Lung (tissue), 12 donors: Measurements from ENCODE around the gene CMSS1. TPM values are rescaled to one million over a fixed set of nuclear protein-coding genes. Genes with fewer than 3 reads are reported as not detected.

Experiments
- ATAC-seq: fragments of 200-7000 bp; cut with Tn5 transposase; one replicate; pipeline ENCODE4 v1.9.1; 2020; ENCODE audit warnings: moderate number of reproducible peaks; ENCODE audit not compliant: insufficient read depth, low FRiP score
- DNase-seq, 3 donors: peaks; one replicate each; pipeline ENCODE4 v3.0.0-alpha.2; 2013 to 2017
- H3K27ac ChIP-seq, 2 donors: one replicate each; pipeline ENCODE4 v1.5.1; 2013; ENCODE audit warnings: mild to moderate bottlenecking in 2 of 2, moderate library complexity in 2 of 2, control low read depth in 1 of 2, inconsistent platforms in 1 of 2, low read depth in 1 of 2, low read length in 1 of 2
- H3K27me3 ChIP-seq, 3 donors: one replicate each; pipeline ENCODE4 v1.5.1; 2013; ENCODE audit warnings: low read length in 2 of 3; ENCODE audit not compliant: control insufficient read depth in 3 of 3, insufficient read depth in 3 of 3
- H3K36me3 ChIP-seq, 4 donors: one replicate each; pipeline ENCODE4 v1.5.1; 2013; ENCODE audit warnings: low read length in 4 of 4, mild to moderate bottlenecking in 1 of 4, moderate library complexity in 1 of 4; ENCODE audit not compliant: control insufficient read depth in 4 of 4, insufficient read depth in 4 of 4
- H3K4me1 ChIP-seq, 5 donors: one replicate each; pipeline ENCODE4 v1.5.1; 2013; ENCODE audit warnings: low read length in 5 of 5, mild to moderate bottlenecking in 2 of 5, moderate library complexity in 1 of 5; ENCODE audit not compliant: control insufficient read depth in 5 of 5, insufficient read depth in 5 of 5
- H3K4me3 ChIP-seq: one replicate; pipeline ENCODE4 v1.5.1; 2013; ENCODE audit warnings: mild to moderate bottlenecking, control low read depth, moderate library complexity
- H3K9ac ChIP-seq, 2 donors: one replicate each; pipeline ENCODE4 v1.5.1; 2013; ENCODE audit warnings: low read length in 2 of 2, control low read depth in 1 of 2; ENCODE audit not compliant: insufficient read depth in 1 of 2
- H3K9me3 ChIP-seq, 4 donors: one replicate each; pipeline ENCODE4 v1.5.1; 2013; ENCODE audit warnings: low read length in 3 of 4, mild to moderate bottlenecking in 1 of 4, moderate library complexity in 1 of 4; ENCODE audit not compliant: control insufficient read depth in 4 of 4, insufficient read depth in 3 of 4
- CTCF ChIP-seq: IDR thresholded peaks from 2 replicates; pipeline ENCODE4 v1.5.1; 2012; ENCODE audit warnings: mild to moderate bottlenecking; ENCODE audit errors: control extremely low read depth, extremely low read depth
- WGBS, 2 donors: extraction: QIAGEN DNeasy Blood & Tissue Kit; methylation state at CpG; one replicate each; pipeline ENCODE4 v1.1.7; 2013; 5-methylcytosine and 5-hydroxymethylcytosine counted together
- polyA plus RNA-seq, 2 donors: library from polyadenylated mRNA; stranded (reverse); fragments of 200-250 nt; gene quantifications; one replicate each; pipeline ENCODE4 v1.2.1, GENCODE V29; 2013
- total RNA-seq, 2 donors: library from RNA; depleted of rRNA in 1 of 2; stranded (reverse); fragments of >200 nt in 1 of 2; gene quantifications; one replicate each; pipeline ENCODE4 v1.2.1, GENCODE V29; 2014 to 2021
- donor health status: control.
- donor health status: control.
- donor health status: Bipolar disorder and iron deficiency.
- donor health status: healthy.
- donor health status: DM: yes; HTN: yes; CAD: no.

Gene CMSS1
- total and polyA plus RNA-seq, 4 donors = 12.3 to 28.9 (median 22.6) TPM

GRCh38 chr3:99881121-99881524, 63.5 kb downstream of the CMSS1 start:
- Histone ChIP-seq H3K4me3 (no peak overlapping the region), H3K9ac (no peak overlapping the region), H3K27ac (peak overlapping the region; percentile 47 to 89), H3K4me1 (peaks cover 0 to 7% (median 2%) of the 10 kb centered on the region in 5 donors), H3K9me3 (no peaks in the 10 kb centered on the region), H3K27me3 (peaks cover 0 to 4% (median 0%) of the 10 kb centered on the region in 3 donors), H3K36me3 (no peaks in the 10 kb centered on the region)
- peak; percentile 35 for ATAC-seq
- DNase-seq = peak in 1 of 3 donors; percentile 28
- WGBS, 2 donors = 64 to 74% methylated on average over 2 of the region's 2 CpGs
- TF ChIP-seq CTCF = no peak

- WGBS, 2 donors = 85 to 94% methylated on average over 1 of the region's 1 CpG
- no peak for TF ChIP-seq CTCF
- Histone ChIP-seq H3K9me3 (no peaks in the 10 kb centered on the region), H3K9ac (no peak overlapping the region), H3K4me3 (no peak overlapping the region), H3K27ac (no peak overlapping the region), H3K4me1 (peaks cover 0 to 7% (median 0%) of the 10 kb centered on the region in 5 donors), H3K36me3 (no peaks in the 10 kb centered on the region), H3K27me3 (peaks cover 0 to 4% (median 0%) of the 10 kb centered on the region in 3 donors)
- DNase-seq (no peak), ATAC-seq (no peak)
Measured at GRCh38 chr3:99882436-99883137, 64.9 kb downstream of the CMSS1 start.

- ATAC-seq = no peak
- WGBS, 2 donors = 76 to 78% methylated on average over 2 of the region's 2 CpGs
- Histone ChIP-seq H3K36me3 (no peaks in the 10 kb centered on the region), H3K9ac (no peak overlapping the region), H3K9me3 (no peaks in the 10 kb centered on the region), H3K27me3 (no peaks in the 10 kb centered on the region), H3K4me3 (no peak overlapping the region), H3K27ac (no peak overlapping the region), H3K4me1 (peaks cover 0 to 7% (median 0%) of the 10 kb centered on the region in 5 donors)
- no peak for DNase-seq
- no peak for TF ChIP-seq CTCF
Measured at GRCh38 chr3:99883138-99883461, 65.4 kb downstream of the CMSS1 start.

GRCh38 chr3:99883693-99884092, 66.0 kb downstream of the CMSS1 start:
- ATAC-seq (no peak), DNase-seq (no peak)
- no peak overlapping the region for H3K9ac ChIP-seq
- no peak overlapping the region for H3K4me3 ChIP-seq
- H3K9me3 ChIP-seq = no peaks in the 10 kb centered on the region
- no peaks in the 10 kb centered on the region for H3K36me3 ChIP-seq
- H3K27me3 ChIP-seq = no peaks in the 10 kb centered on the region
- 93 to 96% methylated on average over 1 of the region's 1 CpG for WGBS, 2 donors
- no peak for TF ChIP-seq CTCF
- peaks cover 0 to 4% (median 0%) of the 10 kb centered on the region in 5 donors for H3K4me1 ChIP-seq
- H3K27ac ChIP-seq = no peak overlapping the region
